Activated CD4-positive, alpha-beta T cell treated with anti-CD3 and anti-CD28 coated beads for 4 hours (primary cell): ENCODE measurements around the gene MAZ.
"Not testable (repeated sequence)": the region's sequence is repeated elsewhere in the genome, so short reads cannot be mapped to it uniquely, and the experiment has no call there.

ENCODE experiments used
- DNase-seq, 2 donors: peaks; one replicate each; pipeline ENCODE4 v3.0.0-alpha.2; 2020

The MAZ gene

DNA sequence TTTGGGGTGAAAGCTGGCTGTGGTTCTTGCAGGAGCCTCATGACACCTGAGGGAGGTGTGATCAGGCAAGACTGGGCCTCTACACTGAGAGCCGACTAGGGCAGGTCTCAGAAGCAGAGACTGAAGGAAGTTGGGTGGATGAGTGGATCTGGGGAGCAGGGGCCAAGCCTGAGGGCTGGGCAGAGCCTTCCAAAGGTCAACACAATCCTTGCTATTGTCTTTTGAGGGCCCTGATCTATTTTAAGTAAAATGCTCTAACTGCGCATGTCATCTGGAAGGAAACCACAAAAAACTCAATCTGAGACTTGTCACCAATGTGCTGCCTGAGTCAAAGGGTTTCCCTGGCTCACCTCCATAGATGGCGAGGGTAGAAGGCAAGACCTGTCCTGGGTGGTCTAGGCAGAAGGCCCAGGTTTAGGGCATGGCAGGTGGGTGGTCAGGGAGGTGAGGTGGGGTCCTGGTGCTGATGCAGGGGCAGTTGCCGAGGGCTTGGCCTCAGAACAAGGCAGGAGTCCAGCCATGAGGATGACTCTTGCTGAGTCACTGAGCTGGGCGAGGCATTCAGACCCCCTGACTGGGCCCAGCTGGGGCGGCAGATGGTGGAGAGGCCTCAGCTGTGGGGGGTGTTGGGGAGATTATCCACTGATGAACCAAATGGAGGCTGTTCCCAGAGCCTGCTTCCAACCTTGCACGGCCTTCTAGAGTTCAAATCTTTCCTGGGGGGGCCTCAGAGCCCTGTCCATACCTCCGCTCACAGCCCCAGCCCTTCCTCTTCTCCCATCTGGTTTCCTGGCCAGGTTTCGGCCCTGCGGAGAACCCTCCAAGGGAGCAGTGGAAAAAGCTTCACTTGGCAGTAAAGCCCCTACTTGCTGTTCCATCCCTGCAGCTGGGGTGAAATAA is 19.1 kb downstream of the MAZ start:
- peak in 1 of 2 donors; percentile 38 for DNase-seq

DNA sequence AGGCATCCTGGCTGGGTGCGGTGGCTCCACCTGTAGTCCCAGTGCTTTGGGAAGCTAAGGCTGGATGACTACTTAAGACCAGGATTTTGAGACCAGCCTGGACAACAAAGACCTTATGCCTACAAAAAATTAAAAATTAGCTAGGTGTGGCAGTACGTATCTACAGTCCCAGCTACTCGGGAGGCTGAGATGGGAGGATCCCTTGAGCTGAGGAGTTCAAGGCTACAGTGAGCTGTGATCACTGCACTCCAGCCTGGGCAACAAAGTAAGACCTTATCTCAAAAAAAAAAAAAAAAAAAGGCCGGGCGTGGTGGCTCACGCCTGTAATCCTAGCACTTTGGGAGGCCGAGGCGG is 20.0 kb downstream of the MAZ start:
- DNase-seq = no peak

DNA sequence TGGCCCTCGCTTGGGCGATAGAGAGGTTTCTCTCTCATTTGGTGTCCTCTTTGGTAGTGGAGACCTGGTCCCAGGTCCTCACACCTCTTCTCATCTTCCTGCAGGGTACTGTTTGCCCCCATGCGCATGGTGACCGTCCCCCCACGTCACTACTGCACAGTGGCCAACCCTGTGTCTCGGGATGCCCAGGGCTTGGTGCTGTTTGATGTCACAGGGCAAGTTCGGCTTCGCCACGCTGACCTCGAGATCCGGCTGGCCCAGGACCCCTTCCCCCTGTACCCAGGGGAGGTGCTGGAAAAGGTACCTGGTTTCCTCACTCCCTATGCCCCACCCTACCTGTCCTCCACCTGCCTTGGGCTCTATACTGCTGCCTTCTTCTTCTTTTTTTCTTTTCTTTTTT is 24.4 kb downstream of the MAZ start:
- DNase-seq = no peak

DNA sequence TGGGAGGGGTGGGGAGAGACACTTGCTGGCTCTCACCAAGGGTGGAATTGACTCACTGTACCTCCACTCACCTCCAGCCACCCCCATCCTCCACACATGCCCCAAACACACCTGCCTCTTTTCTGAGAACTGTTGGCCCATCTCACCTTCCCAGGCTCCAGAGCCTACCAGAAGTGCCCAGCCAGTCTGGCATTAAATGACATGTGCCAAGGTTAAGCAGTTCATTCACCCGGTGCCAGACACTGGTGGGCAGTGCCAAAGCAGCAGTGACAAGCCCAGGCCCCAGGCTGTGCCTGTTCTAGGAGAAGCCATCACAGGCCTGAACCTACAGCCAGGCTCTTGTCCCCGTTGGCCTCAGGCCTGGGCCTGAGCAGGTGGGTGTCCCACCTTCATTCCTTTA is 25.2 kb downstream of the MAZ start:
- no peak for DNase-seq

DNA sequence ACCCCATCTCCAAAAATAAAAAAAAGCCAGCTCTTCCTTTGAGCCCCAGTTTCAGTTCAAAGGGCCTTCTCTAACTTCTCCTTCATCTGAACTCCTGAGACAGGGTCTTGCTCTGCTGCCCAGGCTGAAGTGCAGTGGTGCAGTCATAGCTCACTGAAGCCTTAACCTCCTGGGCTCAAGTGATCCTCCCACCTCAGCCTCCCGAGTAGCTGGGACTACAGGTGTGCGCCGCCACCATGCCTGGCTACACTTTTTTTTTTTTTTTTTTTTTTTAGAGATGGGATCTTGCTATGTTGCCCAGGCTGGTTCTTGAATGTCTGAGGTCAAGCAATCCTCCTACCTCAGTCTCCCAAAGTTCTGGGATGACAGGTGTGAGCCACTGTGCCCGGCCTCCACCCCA is 26.9 kb downstream of the MAZ start:
- not testable (repeated sequence) for DNase-seq

DNA sequence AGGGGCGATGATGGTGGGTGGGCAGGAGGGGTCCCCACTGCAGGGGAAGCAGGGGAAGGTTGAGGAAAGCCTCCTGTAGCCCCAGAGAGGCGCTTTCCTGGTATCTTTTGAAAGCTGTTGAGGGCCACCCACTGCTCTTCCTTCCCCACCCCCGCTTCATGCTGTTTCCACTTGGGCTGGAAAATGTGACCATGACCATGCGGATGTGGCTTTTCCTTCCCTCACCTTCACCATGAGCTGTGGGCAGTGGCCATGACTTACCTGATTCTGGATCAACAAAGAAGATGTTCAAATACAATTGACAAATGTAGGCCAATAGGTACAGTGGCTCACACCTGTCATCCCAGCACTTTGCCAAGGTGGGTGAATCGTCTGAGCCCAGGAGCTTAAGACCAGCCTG is 27.8 kb downstream of the MAZ start:
- no peak for DNase-seq

DNA sequence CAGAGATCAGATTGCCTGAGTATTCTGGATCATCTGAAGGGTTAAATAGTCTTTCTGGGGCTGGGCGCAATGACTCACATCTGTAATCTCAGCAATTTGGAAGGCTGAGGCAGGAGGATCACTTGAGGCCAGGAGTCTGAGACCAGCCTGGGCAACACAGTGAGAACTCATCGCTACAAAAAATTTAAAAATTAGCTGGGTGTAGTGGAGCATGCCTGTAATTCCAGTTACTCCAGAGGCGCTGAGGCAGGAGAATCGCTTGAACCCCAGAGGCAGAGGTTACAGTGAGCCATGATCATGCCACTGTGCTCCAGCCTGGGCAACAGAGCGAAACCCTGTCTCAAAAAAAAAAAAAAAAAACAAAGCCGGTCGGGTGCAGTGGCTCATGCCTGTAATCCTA is 29.6 kb downstream of the MAZ start:
- DNase-seq = no peak

DNA sequence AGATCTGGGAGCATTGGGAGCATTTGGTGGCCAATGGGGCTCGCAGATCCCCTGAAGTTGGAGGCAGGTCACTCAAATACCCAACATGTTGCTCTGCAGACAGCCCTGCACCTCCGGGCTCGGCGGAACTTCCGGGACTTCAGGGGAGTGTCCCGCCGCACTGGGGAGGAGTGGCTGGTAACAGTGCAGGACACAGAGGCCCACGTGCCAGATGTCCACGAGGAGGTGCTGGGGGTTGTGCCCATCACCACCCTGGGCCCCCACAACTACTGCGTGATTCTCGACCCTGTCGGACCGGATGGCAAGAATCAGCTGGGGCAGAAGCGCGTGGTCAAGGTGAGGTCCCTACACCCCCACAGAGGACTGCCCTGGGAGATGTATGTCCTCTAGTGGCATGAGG is 30.3 kb downstream of the MAZ start:
- DNase-seq = no peak

DNA sequence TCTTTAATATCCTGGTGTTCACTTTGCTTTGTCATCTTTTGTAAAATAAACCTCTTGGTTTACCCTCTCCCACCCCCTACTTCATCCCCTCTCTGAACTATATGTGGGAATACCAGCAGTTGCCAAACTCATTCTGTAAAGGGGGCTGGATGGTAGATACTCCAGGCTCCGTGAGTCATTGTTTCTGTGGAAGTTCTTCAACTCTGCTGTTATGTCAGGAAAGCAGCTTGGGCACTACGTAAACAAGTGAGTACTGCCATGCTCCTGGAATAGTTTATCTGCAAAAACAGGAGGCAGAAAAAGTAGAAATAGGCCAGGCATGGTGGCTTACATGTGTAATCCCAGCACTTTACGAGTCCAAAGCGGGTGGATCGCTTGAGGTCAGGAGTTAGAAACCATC is 31.5 kb downstream of the MAZ start:
- DNase-seq = no peak

DNA sequence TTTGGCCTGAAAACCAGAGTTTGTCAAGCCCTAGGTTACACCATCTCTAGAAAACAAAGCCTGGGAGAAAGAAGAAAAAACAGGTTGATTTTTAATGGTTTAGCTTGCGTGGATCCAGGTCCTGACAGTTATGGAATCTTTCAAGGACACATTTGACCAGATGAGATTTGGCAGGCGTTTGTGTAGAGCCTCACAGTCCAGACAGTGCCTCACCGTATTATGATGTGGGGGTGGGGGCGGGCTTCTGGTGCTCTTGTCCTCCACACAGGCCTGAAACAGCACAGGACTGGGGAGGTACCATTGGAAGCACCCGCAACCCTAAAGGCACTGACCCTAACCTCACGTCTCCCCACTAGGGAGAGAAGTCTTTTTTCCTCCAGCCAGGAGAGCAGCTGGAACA is 33.5 kb downstream of the MAZ start:
- DNase-seq = no peak

DNA sequence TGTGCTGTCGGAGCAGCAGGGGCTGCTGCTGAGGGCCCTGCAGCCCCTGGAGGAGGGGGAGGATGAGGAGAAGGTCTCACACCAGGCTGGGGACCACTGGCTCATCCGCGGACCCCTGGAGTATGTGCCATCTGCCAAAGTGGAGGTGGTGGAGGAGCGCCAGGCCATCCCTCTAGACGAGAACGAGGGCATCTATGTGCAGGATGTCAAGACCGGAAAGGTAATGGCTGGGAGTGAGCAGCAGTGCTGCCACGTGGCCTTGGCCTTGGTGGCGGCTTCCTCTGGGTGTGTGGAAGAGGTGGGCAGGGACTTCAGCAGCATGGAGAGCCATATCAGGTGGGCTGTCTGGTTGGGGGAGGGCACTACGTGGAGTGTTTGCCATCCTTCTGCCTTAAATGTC is 33.9 kb downstream of the MAZ start:
- no peak for DNase-seq

DNA sequence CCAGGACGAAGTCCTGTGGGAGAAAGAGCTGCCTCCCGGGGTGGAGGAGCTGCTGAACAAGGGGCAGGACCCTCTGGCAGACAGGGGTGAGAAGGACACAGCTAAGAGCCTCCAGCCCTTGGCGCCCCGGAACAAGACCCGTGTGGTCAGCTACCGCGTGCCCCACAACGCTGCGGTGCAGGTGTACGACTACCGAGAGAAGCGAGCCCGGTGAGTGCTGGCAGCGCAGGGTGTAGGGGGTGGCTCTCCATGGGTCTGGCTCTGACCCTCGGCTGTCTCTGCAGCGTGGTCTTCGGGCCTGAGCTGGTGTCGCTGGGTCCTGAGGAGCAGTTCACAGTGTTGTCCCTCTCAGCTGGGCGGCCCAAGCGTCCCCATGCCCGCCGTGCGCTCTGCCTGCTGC is 35.3 kb downstream of the MAZ start:
- DNase-seq = no peak

DNA sequence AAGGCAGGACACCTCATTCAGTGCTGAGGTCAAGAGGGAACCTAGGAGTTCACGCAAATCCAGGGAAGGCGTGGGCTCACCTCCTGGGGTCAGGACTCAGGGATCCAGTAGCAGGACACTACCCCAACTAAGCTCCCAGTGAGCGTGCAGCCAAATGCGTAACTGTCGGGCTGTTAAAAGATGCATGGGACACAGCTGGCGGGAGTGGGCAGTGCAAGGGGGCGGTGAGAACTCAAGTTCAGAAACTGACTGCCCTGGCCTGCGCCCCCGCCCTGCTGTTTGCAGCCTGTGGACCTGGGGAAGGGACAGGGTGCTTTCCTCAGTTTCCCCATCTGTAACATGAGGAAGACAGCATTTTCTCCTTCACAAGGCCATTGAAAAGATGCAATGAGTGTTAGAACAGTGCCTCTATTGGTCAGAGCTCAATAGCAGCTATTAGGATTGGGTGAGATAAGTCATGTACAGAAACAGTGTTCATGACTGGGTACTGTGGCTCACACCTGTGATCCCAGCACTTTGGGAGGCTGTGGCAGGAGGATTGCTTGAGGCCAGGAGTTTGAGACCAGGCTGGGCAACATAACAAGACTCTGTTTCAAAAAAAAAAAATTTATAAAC is 36.5 kb downstream of the MAZ start:
- DNase-seq = no peak

DNA sequence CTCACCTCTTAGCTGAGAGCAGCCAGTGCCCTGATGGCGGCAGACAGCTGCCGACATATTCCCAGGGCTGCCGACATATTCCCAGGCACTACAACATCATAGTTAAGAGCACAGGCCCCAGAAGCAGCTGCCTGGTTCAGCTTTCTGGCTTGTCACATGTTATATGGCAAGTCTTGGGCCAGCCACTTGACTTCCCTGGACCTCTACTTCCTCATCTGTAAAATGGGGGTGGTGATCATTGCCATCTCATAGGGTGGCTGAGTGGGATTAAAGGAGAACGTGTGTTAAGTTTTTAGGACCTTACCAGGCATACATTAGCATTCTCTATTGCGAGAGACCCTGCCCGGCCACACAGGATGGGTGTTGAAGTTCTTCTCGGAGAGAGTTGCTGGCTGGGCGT is 37.6 kb downstream of the MAZ start:
- DNase-seq = no peak

DNA sequence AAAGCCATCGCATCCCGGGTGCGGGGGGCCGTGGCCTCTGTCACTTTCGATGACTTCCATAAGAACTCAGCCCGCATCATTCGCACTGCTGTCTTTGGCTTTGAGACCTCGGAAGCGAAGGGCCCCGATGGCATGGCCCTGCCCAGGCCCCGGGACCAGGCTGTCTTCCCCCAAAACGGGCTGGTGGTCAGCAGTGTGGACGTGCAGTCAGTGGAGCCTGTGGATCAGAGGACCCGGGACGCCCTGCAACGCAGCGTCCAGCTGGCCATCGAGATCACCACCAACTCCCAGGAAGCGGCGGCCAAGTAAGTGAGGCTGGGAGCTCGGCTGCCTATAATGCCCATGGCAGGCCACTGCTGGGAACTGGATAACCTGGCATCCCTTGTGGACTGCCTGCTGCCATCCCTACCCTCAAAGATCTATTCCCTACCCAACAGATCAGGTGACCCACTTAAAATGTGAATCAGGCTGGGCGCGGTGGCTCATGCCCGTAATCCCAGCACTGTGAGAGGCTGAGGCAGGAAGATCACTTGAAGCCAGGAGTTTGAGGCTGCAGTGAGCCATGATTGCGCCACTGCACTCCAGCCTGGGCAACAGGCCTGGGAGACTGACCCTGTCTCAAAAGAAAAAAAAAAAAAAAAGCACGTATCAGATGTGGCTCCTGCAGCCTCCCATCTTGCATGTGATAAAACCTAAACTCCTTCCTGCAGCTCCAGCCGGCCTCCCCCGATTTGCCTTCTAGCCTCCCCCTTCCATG is 38.4 kb downstream of the MAZ start:
- no peak for DNase-seq

DNA sequence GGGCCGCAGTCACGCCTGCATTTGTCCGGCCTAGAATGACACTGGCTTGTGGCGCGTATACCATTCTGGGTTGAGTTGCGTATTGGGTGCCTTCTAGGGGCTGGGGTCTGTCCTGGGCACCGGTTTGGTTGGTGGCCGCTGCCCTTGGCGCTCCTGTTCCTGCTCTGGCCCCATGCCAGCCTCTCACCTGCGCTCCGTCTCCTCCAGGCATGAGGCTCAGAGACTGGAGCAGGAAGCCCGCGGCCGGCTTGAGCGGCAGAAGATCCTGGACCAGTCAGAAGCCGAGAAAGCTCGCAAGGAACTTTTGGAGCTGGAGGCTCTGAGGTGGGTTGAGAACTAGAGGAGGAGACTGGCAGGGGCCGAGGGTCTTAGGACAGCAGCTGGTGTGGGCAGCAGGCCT is 39.3 kb downstream of the MAZ start:
- no peak for DNase-seq

DNA sequence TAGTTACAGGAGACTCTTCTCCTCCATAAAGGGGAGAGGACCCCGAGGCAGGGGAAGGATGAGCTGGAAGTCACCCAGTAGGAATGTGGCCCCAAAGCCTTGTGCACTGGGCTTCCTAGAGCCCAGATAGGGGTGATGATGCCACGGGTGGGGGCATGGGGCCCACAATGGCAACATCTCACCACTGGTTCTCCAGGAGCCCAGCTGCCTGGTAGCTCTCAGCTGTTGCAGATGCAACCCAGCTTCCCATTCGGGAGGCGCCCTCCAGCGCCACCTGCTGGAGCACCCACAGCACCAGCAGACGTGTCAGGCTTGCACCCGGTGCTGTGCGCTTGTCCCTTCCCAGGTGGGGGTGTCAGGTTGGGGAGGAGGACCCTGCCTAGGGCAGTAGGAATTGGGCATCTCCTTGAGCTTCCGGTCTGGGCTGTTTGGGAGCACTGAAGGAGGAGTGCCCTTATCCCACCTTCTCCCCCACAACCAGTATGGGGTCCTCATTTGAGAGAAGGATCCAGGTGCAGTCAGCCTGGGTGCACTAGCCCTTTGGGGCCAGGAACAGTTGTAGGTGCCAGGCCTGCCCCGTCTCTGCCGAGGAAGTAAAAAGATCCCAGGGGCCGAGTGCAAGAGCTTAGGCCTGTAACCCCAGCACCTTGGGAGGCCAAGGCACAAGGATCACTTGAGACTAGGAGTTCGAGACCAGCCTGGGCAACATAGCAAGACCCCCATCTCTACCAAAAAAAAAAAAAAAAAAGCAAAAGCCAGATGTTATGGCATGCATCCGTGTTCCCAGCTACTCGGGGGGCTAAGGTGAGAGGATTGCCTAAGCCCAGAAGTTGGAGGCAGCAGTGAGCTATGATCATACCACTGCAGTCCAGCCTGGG is 42.3 kb downstream of the MAZ start:
- peak; percentile 80 to 85 for DNase-seq

DNA sequence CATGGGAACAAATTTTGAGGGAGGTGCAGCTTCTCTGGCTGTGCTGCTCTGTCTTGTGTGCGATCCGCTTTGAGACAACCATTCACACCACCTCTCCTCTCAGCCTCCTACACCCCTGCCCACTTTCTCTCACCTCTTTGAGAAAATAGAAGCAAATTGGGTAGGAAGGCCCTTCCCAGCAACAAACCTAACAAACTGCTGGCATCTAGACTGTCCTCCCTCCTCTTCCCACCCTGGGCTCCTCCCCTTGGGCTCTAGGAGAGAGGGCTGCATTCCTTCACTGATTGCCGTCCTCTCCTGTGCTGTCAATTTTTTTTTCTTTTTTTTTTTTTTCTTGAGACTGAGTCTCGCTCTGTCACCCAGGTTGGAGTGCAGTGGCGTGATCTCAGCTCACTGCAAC is 43.2 kb downstream of the MAZ start:
- no peak for DNase-seq

DNA sequence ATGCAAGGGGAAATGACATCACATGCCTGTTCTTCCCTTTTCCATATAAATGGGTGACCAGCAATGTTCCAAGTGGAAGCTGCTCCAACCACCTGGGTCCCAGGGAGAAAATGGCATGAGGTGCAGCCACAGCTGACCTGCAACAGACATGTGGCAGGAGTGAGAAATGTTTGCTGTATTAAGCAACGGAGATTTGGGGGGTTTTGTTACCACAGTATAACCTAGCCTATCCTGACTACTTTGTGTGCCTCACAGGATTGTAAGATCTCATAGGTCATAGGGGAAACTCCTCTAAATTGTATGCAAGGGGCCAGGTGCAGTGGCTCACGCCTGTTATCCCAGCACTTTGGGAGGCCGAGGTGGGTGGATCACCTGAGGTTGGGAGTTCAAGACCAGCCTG is 44.7 kb downstream of the MAZ start:
- no peak for DNase-seq

DNA sequence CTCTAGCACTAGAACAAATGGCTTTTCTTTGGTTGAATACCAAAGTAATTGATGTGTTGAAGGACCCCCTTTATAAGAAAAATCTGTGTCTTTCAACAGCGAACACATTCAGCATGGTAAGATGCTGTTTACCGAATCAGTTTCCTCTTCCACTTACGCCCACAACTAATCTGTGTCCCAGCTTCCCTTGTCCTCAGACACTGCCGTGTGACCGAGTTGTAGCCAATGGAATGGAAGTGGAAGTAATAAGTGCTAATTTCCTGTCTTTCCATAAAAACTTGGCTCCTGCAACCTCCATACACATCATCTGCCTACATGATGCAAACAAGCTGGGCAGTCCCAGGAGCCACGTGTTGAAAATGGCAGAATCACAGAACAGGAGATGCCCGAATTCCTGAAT is 46.3 kb downstream of the MAZ start:
- DNase-seq = no peak

DNA sequence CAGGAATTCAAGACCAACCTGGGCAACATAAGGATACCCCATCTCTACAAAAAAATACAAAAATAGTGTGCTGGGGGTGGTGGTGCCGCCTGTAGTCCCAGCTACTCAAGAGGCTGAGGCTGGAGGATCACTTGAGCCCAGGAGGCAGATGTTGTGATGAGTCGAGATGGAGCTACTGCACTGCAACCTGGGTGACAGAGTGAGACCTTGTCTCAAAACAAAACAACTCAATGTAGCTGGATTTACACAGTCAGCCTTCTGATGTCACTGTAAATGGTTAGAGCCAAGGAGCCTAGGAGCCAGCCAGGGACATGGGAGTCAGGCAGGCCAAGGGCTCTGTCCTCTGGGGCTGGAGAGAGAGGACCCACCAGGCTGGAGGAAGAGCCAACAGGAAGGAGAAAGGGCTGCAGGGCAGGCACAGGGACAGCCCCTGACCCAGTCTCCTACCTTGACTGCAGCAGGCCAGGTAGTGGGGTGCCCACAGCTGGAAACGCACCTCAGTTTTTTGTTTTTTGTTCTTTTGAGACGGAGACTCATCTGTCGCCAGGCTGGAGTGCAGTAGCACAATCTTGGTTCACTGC is 48.3 kb downstream of the MAZ start:
- DNase-seq = no peak

DNA sequence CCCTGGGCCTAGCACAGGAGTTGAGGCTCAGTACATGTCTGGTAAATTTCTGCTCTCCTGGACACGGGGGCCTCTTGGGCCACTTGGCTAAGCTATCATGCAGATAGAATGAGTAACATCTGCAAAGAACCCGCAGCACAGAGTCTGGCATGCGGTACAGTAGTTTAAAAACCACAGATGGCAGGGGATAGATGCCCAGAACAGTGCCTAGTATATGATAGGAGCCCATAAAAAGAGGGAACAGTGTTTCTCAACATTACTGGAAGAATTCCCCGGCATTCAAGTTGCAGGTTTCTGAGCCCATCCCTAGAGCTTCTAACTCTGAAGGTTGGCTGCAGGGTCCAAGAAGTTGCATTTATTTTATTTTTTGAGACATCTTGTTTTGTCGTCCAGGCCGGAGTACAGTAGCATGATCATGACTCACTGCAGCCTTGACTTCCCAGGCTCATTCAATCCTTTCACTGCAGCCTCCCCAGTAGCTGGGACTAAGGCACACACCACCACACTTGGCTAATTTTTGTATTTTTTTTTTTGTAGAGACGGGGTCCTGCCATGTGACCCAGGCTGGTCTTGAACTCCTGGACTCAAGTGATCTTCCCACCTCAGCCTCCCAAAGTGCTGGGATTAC is 50.9 kb downstream of the MAZ start:
- DNase-seq = no peak
